HG03025 (cell line): Measurements from ENCODE around the gene NMRAL1.

Experiments
- ATAC-seq: cut with Tn5 transposase; IDR thresholded peaks from one replicate; pipeline ENCODE4 v1.9.1; 2021; ENCODE audit warnings: mild to moderate bottlenecking, moderate library complexity; ENCODE audit not compliant: unreplicated experiment, low FRiP score

The NMRAL1 gene

DNA sequence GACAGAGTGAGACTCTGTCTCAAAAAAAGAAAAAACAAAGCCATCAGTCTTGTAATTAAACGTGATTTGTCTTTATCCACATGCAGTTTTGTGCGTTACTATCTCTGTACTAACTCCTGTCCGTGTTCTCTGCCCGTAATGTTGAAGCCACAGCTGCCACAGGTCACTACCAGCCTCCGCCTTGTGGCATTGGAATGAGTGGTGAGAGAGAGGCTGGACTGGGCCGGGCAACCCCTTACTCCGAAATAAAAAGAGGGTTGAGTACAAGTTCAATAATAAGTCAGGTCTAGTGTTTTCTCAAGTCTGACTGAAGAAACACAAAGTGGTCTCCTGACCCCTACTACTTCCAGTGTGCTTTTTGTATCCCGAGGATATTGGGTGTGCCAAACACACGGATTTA is 43.4 kb downstream of the NMRAL1 start:
- ATAC-seq = no peak

DNA sequence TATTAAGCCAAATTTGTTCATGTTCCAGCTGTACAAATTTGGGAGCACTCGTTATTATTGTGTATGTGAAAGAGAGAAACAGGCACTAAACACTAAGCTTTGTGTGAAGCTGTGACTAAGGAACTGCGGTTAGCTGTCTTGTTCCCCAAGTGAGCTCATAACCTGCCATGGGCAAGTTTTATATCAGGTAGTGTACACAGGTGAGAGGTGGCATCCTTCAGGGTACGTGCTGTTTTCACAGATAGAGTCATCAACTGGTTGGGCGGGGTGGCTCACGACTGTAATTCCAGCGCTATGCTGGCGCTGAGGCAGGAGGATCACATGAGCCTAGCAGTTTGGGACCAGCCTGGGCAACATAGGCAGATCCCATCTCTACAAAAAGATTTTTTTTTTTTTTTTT is 45.9 kb downstream of the NMRAL1 start:
- no peak for ATAC-seq

DNA sequence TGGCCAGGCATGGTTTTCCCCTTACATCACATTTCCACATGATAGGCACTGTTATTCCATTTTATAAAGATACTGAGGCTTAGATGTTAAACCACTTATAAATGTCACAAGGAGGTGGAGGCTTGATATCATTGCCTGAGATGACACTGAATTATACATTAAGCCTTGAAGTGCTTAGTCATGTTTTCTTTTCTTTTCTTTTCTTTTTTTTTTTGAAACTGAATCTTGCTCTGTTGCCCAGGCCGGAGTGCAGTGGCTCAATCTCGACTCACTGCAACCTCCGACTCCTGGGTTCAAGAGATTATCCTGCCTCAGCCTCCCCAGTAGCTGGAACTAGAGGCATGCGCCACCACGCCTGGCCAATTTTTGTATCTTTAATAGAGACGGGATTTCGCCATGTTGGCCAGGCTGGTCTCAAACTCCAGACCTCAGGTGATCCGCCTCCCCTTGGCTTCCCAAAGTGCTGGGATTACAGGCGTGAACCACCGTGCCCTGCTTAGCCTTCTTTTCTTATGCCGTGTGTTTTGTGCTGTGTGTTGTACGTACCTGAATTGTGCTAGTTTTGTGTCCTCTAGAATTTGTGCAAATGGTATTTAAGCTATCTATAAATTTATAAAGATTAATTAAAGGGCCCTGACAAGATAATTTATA is 47.6 kb downstream of the NMRAL1 start:
- ATAC-seq = no peak

DNA sequence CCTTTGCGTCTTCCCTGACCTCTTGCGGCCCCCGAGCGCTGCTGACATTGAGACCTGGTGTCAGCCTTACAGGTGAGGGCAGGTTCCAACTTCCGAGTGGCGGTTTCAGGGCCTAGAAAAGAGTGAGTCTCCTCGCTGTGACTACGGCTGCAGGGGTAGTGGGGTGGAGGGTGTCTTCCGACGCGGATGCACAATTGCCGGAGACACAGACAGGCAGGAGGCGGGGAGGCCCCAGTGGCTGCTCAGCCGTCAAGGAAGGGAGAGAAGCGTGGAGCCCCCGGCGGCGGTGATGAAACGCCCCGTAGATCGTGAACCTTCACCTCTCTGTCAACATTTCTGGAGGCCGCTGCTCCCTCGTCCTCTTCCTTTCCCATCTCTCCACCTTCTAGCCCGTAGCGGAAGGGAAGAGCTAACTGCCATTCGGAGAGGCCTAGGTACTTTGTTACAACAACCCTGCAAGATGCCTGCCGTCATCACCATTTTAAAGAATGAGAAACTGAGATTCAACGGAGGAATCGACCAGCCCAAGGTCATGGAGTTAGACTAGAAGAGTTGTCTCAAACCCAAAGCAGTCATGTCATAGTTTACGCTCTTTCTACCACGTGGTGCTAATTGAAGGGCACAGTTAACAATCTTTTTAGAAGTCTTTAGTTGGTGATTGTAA is 48.3 kb downstream of the NMRAL1 start:
- ATAC-seq = peak; percentile 17

DNA sequence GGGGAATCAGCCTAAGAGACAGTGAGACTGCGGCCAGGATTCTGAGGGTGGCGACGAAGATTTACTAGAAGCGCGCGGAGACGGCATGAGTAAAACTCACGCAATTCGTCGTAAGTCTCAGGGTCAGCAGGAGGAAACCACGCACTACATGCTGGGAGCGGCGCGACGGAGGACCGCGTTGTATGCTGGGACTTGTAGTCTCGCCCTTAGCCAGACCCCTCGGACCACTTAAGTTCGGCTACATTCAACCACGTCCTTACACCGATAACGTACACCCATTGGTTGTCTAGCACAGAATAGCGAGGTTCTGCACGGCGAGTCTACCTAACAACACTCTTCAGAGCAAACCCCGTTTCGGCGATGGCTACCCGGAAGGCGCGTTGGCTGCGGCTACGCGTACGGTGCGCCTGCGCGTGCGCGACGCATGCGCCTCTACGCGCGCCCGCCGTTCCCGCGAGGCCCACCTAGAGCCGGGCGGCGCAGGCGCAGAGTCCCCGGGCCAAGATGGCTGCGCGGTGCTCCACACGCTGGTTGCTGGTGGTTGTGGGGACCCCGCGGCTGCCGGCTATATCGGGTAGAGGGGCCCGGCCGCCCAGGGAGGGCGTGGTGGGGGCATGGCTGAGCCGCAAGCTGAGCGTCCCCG is 48.9 kb downstream of the NMRAL1 start, which contains the start of gene DNAJA3:
Gene DNAJA3, plus strand, starts transcription at position 491 of the 643 bp plus-strand sequence. Its CDS starts 14 bp downstream, at position 505.
- peak; percentile 90 for ATAC-seq

DNA sequence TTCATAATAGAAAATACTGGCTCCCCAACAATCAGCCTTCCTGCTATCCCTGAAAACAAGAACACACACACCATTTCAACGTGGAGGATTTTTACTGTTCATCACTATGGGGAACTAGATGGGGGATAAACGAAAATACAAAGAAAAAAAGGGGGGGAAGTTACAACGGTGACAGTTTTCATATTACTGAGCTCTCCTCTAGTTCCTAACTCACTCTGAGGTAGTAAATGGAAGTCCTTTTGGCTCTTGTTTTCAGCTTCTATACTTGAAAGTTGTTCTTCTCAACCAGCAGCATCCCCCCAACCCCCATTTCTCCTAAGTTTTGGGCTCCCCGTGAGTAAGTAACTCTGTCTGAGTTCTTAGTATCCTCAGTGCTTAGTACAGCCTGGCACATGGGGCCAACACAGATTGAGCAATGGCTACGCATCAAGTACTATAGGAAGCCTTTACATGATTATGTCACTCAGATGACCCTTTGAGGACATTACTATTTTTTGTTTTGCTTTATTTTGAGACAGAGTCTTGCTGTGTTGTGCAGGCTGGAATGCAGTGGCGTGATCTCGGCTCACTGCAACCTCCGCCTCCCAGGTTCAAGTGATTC is 53.8 kb downstream of the NMRAL1 start:
- ATAC-seq = no peak

DNA sequence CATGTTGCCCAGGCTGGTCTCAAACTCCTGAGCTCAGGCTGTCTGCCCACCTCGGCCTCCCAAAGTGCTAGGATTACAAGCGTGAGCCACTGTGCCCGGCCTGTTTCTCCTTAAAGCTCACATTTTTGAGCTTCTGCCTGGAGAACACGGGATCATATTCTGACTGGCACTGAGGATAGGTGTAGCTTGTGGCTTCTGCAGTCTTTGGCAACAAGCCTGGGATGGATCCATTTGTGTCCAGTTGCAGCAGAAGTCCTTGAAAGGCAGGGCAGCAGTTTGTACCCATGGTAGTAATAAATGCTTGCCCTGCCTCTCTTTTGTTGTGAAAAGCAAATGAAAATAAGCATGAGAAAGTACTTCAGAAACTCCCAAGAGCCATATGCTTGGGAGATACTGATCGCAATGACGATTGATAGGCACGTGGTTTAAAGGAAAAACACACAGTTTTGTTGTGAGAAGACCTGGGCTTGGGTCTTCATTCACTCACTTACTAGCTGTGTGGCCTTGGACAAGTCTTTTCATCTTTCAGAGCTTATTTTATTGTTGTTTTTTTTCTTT is 54.9 kb downstream of the NMRAL1 start:
- no peak for ATAC-seq

DNA sequence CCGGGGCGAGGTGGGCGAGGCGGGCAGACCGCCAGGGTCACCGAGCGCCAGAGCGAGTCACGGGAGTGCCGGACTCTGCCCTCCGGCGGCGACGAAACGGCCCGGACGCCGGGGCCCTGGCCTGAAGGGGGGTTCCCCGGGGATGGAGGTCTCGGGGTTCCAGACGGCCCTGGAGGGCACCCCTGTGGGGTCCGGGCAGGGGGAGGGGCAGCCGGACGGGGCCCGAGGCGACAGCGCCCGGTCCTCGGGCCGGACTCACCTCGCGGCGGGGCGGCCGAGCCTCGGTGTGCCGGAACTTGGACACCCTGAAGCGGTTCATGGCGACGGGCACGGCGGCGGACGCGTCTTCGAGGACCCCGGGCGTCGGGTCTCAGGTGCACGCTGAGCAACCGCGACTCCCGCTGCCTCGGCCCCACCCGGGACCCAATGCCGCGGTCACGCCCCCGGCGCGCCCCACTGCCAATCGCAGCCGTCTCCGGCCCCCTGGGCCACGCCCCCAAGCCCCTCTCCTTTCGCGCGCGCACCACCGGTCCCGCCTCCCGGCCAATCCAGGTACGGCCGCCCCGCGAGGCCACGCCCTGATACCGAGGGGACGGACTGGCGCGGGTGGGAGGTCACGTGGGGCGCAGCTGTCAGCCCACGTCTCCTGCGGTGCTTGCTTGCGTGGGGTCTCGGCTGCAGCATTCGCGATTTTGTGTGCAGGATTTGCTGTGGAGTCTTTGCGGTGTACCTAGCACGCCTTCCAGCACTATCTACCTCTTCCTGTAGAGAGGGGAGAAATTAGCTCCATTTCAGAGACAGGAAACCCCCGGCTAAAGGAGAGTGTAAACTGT is 58.0 kb downstream of the NMRAL1 start, which contains the start of gene CORO7:
Gene CORO7, minus strand, starts transcription at position 397 of the 833 bp plus-strand sequence. Its CDS starts 78 bp downstream, at position 319.
- ATAC-seq = peak; percentile 52

DNA sequence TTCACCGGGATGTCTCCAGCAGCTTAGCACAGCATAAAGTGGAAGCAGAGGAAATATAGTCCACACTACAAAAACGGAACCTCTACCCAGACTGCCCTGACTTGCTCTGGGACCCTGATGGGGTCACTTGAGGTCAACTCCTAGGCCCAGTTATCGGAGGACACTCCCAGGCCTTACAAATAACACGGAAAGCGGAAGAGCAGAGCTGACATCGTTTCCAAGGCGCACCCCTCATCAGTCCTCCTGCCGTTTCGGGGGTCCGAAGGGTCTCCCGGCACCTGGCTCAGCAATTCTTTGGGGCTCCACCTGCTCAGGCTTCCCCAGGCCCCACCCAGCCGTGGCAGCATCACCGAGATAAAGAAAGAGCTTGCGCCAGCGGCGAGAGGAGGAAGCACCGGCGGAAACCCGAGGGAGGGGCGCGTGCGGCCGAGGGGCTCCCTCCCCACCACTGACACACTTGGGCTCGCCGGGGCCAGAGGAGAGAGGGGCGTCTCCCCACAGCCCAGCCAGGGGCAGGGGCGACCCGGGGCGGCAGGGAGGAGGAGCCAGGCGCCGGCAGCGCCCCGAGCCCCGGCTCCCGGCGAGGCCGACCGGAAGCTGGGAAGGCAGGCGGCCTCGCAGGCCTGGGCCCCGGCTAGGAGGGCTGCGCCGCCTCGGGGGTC is 58.8 kb downstream of the NMRAL1 start:
- no peak for ATAC-seq

DNA sequence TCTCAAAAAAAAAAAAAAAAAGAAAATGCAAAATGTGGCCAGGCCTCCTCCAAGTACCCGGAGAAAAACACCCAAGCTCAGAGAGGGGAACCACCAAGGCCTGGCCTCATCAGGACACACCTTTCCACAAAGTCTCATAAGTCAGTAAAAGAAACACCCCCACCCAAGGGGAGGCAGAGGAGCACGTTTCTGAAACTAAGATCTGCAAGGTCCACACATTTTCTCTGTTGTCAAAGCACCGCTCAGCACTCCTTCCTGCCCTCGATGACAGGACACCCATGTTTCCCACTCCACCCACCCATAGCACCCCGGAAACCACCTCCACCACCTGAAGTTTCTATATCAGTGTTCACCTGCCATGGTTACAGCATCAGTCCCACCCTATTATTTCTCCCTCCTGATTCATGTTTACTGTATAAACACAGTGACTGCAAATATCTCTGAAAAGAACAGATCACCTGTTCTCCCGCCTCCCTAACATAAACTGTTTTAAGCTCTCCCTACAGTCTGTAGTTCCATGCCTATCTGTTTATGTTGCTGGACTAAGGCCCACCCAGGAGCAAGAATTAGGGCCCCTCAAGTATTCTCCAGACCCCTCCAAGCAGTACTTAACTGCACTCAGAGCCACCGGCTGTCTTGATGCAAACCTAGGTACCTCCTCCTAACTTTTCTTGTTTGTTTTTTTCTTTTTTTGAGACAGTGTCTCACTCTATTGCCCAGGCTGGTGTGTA is 60.1 kb downstream of the NMRAL1 start:
- peak; percentile 59 for ATAC-seq

DNA sequence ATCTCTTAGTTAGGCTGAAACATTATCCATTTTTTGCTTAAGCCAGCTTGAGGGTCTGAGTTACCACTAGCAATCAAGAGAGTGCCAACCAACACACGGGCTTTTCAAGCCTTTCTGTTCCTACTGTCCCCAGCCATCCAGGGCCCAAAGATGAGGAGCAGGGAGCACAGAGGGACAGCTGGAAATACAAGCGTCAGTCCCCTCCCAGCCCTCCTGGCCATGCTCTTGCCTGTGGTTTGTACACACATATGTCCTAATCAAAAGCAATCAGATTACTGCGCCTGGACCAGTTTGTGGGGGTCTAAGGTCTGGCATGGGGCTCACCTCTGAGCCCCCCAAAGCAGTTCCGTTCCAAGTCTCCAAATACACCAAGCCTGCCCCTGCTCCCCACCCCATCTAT is 61.6 kb downstream of the NMRAL1 start:
- no peak for ATAC-seq

DNA sequence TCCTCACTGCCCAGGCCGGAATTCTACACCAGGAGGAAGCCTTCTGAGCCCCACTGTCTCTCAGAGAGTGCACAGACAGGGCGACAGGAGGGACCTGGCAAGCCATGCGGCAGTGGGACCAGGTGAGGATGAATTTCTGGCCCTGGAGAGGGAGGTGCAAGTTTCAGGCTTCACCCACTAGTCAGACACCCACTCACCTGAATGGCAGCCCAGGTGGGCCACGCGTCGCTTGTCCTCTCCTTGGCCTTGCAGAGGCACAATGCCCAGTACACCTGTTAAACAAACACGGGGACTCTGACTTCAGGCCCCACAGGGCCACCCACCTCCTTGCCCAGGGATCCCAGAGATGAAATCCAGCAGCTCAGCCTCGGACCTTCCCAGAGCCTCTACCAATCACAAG is 62.3 kb downstream of the NMRAL1 start:
- ATAC-seq = no peak
